Stimulated activated CD4-positive, alpha-beta T cell treated with anti-CD3 and anti-CD28 coated beads, Interleukin-15, amount 100 ng/mL, for 48 hours (primary cell): ENCODE data around the gene YY1AP1.
"Not testable (repeated sequence)": the region's sequence is repeated elsewhere in the genome, so short reads cannot be mapped to it uniquely, and the experiment has no call there.

Source experiments
- DNase-seq, 2 donors: peaks; one replicate each; pipeline ENCODE4 v3.0.0-alpha.2; 2020; ENCODE audit warnings: low read depth in 2 of 2

The YY1AP1 gene

DNA sequence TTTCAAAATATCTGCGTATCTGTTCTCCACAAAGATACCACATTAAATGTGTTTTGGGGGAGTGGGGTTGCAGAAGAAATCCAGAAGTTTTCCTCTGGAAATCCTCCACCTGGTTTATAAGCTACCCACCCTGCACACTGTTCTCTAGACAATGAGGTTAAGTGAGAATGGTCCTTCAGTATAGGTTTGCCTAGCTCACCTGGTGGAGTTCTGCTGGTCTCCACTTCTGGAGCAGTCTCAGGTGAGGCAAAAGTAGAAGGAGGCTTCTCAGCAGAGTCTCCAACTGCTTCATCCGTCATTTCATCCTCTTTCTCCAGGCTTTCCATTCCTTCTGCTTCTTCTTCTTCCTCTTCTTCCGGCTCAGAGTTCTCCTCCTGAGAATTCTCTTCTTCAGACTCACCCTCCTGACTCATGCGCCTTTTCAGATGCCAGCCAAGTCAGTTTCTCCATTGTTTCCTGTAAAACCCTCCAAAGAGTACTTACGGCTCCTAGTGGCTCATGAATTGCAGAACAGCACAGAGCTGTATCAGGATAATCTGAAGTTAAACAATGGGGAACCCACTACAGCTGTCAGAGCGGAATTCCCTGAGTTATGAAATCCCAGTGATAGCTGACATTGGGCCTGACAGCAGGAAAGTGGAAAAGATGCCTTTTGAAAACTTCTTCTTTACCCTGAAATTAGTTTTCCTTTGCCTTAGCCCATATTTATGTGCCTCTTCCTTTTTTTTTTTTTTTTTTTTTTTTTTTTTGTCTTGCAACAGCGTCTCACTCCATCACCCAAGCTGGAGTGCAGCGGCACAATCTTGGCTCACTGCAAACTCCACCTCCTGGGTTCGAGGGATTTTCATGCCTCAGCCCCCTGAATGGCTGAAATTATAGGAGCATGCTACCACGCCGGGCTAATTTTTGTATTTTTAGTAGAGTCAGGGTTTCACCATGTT lies 40.1 kb downstream of the YY1AP1 start:
- DNase-seq, result no peak

DNA sequence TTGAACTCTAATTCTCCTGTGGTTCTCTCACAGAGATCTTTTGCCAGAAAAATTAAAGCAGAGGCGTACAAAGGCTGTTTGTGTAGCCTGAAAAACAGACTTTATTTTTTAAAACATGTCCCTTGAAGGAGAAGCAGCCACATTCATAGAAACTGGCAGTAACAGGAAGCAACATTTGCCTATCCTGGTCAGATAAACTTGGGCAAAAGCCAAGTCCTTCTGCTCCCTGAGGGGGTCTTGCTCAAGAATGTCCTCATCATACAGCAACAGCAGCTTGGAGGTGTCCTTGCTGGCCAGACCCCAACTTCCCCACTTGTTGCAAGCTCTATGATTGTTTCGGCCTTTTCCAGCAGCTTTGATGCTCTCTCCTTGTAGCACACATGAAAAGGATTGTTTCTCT lies 42.3 kb downstream of the YY1AP1 start:
- DNase-seq, result no peak

DNA sequence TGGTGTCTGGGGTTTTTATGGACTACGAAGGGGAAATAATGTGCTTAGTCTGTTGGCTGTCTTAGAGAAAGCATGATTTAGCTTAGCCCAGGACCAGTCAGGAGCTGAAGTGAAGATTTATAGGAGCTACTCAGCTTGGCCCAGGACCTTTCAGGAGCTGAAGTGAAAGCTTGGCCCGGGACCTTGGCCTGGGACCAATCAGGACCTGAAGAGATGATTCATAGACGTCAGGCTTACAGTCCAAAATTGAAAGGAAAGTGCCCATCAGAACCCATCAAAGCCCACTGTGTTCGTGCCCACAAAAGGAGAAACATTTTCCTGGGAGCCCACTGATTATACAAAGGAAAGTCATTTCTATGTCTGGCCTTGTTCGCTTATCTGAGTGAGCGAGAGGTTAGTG lies 42.9 kb downstream of the YY1AP1 start:
- DNase-seq, result no peak

DNA sequence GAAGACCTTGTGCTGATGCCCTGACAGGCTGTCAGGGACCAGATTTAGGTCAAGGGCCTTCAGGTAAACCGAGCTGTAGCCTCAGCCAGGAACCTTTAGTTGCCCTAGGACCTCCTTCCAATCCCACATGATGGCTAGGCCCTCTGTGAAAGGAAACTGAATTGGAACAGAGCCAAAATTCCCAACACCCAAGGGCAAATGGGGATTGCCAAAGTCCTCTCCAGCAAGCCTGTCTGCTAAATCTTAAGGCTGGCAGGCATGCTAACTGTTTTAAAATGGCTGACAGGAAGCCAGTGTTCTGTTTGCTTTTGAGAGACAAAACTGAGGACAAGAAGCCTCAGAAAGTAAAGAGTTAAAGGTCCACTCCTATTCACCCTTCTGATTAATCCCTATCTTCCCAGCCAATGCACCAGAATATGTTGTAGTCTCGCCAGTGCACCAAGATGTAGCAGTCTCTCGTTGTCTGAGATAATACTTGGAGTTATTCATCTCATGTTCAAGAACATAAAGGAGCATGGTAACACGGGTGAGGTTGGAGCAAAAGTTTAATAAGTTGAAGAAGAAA lies 43.5 kb downstream of the YY1AP1 start:
- DNase-seq, result no peak

DNA sequence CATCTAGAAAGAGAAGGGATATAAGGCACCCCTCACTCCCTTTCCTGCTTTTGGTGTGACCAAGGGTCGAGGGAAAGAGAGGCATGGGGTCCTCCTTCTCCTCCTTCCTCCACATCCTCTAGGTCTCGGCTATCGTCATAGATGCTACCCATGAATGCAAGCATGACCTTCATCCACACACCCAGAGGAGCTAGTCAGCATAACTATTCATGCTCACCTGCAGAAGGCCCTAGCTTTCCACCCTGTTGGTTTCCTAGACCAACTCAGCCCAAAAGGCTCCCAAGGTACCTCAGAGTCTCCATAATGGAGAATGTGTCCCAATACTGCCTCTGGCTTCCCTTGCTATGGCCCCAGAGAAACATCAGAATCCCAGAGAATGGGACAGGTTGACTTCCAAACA lies 45.3 kb downstream of the YY1AP1 start:
- DNase-seq, result no peak

DNA sequence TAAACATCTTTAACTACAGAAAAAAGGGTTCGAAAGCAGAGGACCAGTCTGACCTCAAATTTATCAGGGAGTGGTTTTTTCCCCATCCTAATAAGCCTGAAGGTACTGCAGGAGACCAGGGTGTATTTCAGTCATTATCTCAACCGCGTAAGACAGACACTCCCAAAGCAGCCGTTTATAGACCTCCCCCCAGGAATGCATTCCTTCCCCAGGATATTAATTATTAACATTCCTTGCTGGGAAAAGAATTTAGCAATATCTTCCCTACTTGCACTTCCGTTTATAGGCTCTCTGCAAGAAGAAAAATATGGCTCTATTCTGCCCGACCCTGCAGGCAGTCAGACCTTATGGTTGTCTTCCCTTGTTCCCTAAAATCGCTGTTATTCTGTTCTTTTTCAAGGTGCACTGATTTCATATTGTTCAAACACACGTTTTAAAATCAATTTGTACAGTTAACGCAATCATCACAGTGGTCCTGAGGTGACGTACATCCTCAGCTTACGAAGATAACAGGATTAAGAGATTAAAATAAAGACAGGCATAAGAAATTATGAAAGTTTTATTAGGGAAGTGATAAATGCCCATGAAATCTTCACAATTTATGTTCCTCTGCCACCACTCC lies 45.9 kb downstream of the YY1AP1 start:
- not testable (repeated sequence) for DNase-seq

DNA sequence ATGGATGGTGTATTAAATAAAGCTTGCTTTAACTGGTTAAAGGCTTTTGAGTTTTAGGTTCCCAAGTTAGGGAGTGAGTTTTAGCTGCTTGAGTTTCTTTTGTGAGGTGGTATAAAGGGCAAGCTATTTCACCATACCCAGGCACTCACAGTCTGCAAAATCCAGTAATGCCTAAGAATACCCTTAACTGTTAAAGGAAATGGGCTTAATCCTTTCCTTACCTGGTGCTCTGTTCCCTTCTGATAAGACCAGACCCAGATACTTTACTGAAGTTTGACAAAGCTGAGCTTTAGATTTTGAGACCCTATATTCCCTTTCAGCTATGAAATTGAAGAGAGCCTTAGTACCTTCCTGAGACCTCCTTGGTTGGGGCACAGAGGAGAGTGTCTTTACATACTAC lies 48.2 kb downstream of the YY1AP1 start:
- no peak for DNase-seq

DNA sequence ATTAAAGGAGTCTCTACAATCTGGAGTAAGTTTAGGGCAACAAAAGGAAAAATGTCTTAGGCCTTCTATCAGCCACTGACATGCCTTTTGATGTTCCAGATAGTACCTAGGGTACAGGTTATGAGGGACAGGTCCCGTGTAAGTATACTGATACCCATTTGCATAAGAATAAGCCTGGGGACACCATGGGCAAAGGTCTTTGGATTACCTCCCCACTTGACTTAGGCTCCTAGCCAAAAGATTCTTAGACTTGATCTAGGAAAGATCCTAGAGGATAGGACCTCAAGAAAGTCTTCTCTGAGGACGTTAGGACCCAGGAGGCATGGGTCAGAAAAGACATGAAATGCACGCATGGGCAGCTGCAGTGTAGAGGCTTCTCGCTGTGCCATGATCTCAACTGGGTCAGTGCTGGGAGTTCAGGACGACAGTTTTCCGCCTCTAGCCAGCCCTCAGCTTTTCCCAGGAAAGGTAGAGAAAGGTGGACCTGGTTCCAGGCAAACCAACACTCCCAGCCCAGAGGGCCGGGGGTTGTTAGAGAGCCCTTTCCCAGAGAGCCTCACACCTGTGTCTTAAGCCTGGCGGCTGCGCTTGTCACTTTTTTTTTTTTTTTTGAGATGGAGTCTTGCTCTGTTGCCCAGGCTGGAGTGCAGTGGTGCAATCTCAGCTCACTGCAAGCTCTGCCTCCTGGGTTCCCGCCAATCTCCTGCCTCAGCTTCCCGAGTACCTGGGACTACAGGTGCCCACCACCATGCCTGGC lies 52.0 kb downstream of the YY1AP1 start:
- no peak for DNase-seq

DNA sequence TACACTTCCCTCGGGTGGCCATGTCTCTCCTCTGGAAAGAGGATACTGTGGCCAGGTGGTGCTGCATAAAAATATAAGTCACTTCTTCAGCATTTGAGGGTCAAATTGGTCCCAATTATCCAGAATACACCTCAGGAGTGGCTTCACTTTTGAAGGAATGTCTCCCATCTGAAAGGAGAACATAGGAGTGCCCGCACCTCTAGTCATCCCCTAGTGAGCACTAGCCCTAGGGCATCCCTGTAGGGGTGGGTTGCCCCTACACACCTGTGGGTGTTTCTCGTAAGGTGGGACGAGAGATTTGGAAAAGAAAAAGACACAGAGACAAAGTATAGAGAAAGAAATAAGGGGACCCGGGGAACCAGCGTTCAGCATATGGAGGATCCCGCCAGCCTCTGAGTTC lies 62.1 kb downstream of the YY1AP1 start:
- not testable (repeated sequence) for DNase-seq

DNA sequence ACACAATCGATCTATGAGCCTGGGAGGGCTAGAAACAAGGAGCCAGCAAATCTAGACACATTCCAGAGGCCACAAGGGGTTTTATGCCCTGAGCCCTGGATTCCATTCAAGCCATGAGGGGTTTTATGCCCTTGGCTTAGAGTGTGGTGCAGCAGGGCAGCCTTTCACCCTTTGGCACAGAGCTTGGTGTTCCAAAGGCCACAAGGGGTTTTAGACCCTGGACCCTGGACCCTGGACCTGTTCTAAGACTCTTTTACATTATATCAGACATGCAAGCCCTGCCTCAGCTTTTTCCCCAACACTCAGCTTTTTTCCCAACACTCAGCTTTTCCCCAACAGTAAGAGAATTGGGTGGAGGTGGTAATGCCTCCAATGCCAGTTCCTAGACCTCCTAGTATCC lies 65.2 kb downstream of the YY1AP1 start:
- no peak for DNase-seq

DNA sequence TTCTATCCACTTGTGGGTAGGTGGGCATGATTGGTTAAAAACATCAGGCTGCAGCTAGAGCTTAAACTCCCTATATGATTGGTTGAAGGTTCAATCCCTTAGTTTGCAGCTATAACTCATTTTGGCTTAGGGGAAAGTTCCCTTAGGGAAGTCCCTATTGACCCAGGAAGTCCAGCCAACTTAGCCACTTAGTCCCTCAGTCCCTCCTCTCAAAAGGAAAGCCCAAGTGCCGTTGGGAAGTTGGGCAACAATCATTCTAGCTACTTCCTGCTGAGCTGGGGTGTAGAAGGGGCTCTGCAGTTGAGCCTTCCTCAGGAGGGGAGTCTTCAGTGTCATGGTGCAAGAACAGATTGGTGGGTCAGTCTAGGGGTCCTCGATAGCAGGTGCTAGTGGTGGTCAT lies 66.4 kb downstream of the YY1AP1 start:
- DNase-seq, result no peak

DNA sequence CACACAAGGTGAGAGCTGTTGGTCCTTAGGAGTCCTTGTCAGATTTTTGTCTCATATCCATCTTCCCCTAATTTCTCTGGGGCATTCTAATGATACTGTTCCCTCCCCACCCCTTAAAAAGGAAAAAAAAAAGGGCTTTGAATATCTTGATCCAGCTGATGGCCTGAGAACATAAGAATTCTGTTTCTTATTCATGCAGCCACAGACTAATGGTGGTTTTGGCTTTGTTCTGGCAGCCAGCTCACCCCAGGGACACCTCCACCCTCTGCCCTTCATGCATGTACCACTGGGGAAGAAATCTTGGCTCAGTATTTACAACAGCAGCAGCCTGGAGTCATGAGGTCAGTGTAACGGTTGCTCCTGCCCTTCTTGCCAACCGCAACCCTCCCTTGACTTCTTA lies 75.3 kb downstream of the YY1AP1 start:
- DNase-seq, result not testable (repeated sequence)

DNA sequence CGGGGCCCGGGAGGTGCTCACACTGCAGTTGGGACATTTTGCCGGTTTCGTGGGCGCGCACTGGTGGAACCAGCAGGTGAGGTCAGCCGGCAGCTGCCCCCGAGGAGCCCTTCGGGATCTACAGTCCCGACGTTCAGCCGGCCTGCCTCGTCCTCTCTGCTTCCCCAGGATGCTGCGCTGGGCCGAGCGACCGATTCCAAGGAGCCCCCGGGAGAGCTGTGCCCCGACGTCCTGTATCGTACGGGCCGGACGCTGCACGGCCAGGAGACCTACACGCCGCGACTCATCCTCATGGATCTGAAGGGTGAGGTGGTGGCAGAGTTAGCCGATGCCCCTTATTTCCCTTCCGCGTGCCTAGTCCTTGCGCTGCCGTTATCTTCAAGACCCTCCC lies 78.3 kb downstream of the YY1AP1 start:
- not testable (repeated sequence) for DNase-seq

DNA sequence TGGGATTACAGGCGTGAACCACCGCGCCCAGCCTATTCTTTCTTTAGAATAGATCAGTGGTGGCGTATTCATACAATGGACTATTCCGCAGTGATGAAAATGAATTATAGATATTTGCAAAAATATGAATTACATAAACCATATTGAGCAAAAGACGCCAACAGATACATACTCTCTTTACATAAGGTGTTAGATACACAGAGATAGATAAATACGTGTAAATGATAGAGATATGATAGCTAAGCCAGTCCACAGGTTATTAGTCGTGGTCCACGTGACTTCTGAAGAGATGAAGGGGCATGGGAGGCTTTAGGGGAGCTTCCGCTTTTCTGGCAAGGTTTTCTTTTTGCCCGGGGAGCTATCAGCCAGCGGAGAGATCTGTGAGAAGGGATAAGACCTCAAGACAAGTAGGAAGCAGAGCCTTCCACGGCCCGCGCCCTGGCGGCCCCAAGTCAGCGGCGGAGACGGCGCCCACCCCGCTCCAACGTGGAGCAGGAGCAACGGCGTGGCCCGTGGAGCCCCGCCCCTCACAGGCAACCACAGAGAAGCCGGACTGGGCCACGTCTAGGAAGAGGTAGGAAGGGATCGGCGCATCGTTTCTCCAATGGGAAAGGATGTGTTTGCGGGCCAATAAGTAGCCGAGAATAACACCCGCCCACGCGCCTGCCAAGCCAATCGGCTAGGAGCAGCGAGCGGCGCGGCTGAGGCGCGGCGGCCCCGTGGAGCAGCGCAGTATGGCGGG lies 78.9 kb downstream of the YY1AP1 start, which contains the start of gene MSTO1:
TSS of gene MSTO1 (plus strand) at position 704 of the 742 bp plus-strand sequence. CDS start at position 735, 31 bp downstream.
- peak; percentile 99 to 100 for DNase-seq
